Measurements from ENCODE around the gene SORBS1. TPM values are rescaled to one million over a fixed set of nuclear protein-coding genes. Genes with fewer than 3 reads are reported as not detected.

SORBS1 gene
- total RNA-seq, 1 donor from 2014 or later: 58.2 TPM

- ATAC-seq: no peak
- H3K4me1 ChIP-seq: peaks cover 4% of the 10 kb centered on the region
- no peaks in the 10 kb centered on the region for H3K9me3 ChIP-seq
- no peak for DNase-seq
- intact Hi-C loops (cut with DNase I): no loop called here
- no peak for TF ChIP-seq CTCF (IDR thresholded peaks at IDR 0.05)
- no peaks in the 10 kb centered on the region for H3K27me3 ChIP-seq (ENCODE audit: low read depth)
- H3K27ac ChIP-seq: no peak overlapping the region
- H3K4me3 ChIP-seq: no peak overlapping the region
- peaks cover 23% of the 10 kb centered on the region for H3K36me3 ChIP-seq
These were observed 241.9 kb downstream of the SORBS1 start for GRCh38 chr10:95319239-95319638.

GRCh38 chr10:95315509-95315908 lies 245.7 kb downstream of the SORBS1 start:
- H3K36me3 ChIP-seq: peaks cover 5% of the 10 kb centered on the region
- TF ChIP-seq CTCF (IDR thresholded peaks at IDR 0.05): no peak
- intact Hi-C loops (cut with DNase I): no loop called here
- H3K4me3 ChIP-seq: no peak overlapping the region
- H3K27me3 ChIP-seq (ENCODE audit: low read depth): no peaks in the 10 kb centered on the region
- ATAC-seq: no peak
- peaks cover 28% of the 10 kb centered on the region for H3K4me1 ChIP-seq
- no peak for DNase-seq
- no peak overlapping the region for H3K27ac ChIP-seq
- no peaks in the 10 kb centered on the region for H3K9me3 ChIP-seq

DNA sequence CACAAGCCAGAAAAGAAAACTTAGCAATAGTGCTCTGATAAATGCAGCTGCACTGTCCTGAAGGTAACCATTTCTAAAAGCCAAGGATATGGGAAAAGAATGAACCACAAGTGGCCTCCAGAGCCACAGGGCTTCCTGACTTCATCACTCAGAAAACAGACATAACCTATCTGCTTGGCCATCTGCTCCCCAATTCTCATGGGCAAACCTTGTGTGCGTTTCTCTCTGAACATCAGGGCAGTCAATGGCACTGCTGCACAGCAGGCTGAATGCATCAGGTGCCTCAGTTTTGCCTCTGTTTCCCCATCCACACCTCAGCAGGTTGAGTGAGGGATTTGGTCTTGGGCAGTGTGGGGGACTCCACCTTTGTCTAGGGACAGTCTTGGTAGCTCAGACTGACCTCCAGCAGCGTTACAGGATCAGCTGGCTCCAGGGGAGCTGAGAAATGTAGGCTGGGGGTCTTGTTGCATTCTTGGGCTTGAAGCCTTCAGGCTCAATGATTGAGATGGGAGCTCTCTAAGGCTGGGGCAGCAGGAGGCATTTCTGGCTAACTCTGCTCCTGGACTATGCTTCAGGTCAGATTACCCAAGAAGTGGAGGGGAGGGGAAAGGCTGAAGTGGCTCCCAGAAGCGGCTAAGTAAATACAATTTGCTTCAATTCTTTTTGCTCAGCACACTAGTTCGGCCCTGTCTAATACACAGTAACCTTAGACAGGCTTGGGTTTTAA lies 246.8 kb downstream of the SORBS1 start:
- H3K36me3 ChIP-seq: peaks cover 5% of the 10 kb centered on the region
- H3K4me1 ChIP-seq: peaks cover 36% of the 10 kb centered on the region
- ATAC-seq (peak; percentile 79 to 82), DNase-seq (no peak)
- H3K9me3 ChIP-seq: no peaks in the 10 kb centered on the region
- intact Hi-C loops (cut with DNase I): no loop called here
- H3K27ac ChIP-seq: no peak overlapping the region
- no peak for TF ChIP-seq CTCF (IDR thresholded peaks at IDR 0.05)
- no peaks in the 10 kb centered on the region for H3K27me3 ChIP-seq (ENCODE audit: low read depth)
- no peak overlapping the region for H3K4me3 ChIP-seq

- Histone ChIP-seq H3K27me3 (ENCODE audit: low read depth) (no peaks in the 10 kb centered on the region), H3K4me1 (peaks cover 48% of the 10 kb centered on the region), H3K4me3 (no peak overlapping the region), H3K9me3 (no peaks in the 10 kb centered on the region), H3K27ac (no peak overlapping the region), H3K36me3 (peaks cover 5% of the 10 kb centered on the region)
- DNase-seq (no peak), ATAC-seq (no peak)
- TF ChIP-seq CTCF (IDR thresholded peaks at IDR 0.05): no peak
- intact Hi-C loops (cut with DNase I): no loop called here
These were observed 248.1 kb downstream of the SORBS1 start for GRCh38 chr10:95312986-95313495.

DNA sequence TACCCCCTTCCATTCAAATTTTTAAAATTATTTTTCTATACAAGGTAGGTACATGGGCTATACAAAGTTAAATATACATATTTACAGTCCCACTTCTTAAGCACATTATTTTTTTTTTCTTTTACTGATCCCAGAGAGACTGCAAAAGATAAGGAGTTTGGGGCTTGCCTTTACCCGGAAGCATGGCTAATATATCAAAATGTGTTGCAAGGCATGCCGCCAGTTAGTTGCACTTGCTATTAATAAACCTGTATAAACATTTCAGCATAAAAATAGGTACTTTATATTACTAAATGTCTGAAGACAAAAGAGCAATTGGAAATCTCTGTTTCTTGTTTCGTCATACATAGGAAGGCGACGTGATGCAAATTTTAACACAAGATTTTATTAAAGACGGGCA lies 248.9 kb downstream of the SORBS1 start:
- ATAC-seq (no peak), DNase-seq (no peak)
- peaks cover 55% of the 10 kb centered on the region for H3K4me1 ChIP-seq
- no peak overlapping the region for H3K27ac ChIP-seq
- no peak for TF ChIP-seq CTCF (IDR thresholded peaks at IDR 0.05)
- H3K9me3 ChIP-seq: no peaks in the 10 kb centered on the region
- H3K4me3 ChIP-seq: no peak overlapping the region
- H3K27me3 ChIP-seq (ENCODE audit: low read depth): no peaks in the 10 kb centered on the region
- intact Hi-C loops (cut with DNase I): no loop called here
- H3K36me3 ChIP-seq: peaks cover 5% of the 10 kb centered on the region

All from lower lobe of right lung (tissue), 2 donors.